ENCODE data around the gene SMAD5. TPM values are rescaled to one million over a fixed set of nuclear protein-coding genes. Genes with fewer than 3 reads are reported as not detected.

Gene SMAD5
- total RNA-seq, 1 donor from 2014 or later, result 30.4 TPM

- ATAC-seq (ENCODE audit: low read depth) (no peak), DNase-seq (no peak)
- H3K27ac Mint-ChIP-seq, result no peak overlapping the region
- H3K9me3 Mint-ChIP-seq, result no peaks in the 10 kb centered on the region
- no peak for TF ChIP-seq CTCF (IDR thresholded peaks at IDR 0.05)
- POLR2A ChIA-PET, result no interaction called here
- CTCF ChIA-PET, result interaction anchor here (1.3 kb wide), 1 partner anchor 14 kb away, joined by 3 read pairs; no protein-coding TSS in a partner anchor
- no peaks in the 10 kb centered on the region for H3K36me3 Mint-ChIP-seq (ENCODE audit: low read depth)
- H3K4me1 Mint-ChIP-seq, result no peaks in the 10 kb centered on the region
- intact Hi-C loops (cut with micrococcal nuclease), result no loop called here
- peaks cover 23% of the 10 kb centered on the region for H3K27me3 Mint-ChIP-seq
- H3K4me3 Mint-ChIP-seq, result no peak overlapping the region
These were observed 32.8 kb upstream of the SMAD5 start for GRCh38 chr5:136099870-136100269.

GRCh38 chr5:136101884-136102283, 30.8 kb upstream of the SMAD5 start:
- Mint-ChIP-seq H3K4me3 (no peak overlapping the region), H3K9me3 (no peaks in the 10 kb centered on the region), H3K4me1 (no peaks in the 10 kb centered on the region), H3K36me3 (ENCODE audit: low read depth) (no peaks in the 10 kb centered on the region), H3K27me3 (peaks cover 10% of the 10 kb centered on the region), H3K27ac (no peak overlapping the region)
- CTCF ChIA-PET, result no interaction called here
- intact Hi-C loops (cut with micrococcal nuclease), result no loop called here
- ATAC-seq (ENCODE audit: low read depth) (no peak), DNase-seq (no peak)
- TF ChIP-seq CTCF (IDR thresholded peaks at IDR 0.05), result no peak
- POLR2A ChIA-PET, result no interaction called here

GRCh38 chr5:136103118-136103517, 29.5 kb upstream of the SMAD5 start:
- POLR2A ChIA-PET, result no interaction called here
- Mint-ChIP-seq H3K27me3 (peaks cover 5% of the 10 kb centered on the region), H3K27ac (no peak overlapping the region), H3K9me3 (no peaks in the 10 kb centered on the region), H3K4me3 (no peak overlapping the region), H3K36me3 (ENCODE audit: low read depth) (no peaks in the 10 kb centered on the region), H3K4me1 (no peaks in the 10 kb centered on the region)
- intact Hi-C loops (cut with micrococcal nuclease), result no loop called here
- CTCF ChIA-PET, result no interaction called here
- ATAC-seq (ENCODE audit: low read depth), result no peak
- no peak for DNase-seq
- TF ChIP-seq CTCF (IDR thresholded peaks at IDR 0.05), result no peak

GRCh38 chr5:136104306-136104965, 28.2 kb upstream of the SMAD5 start:
- no peak for TF ChIP-seq CTCF (IDR thresholded peaks at IDR 0.05)
- H3K9me3 Mint-ChIP-seq, result no peaks in the 10 kb centered on the region
- DNase-seq, result no peak
- peaks cover 3% of the 10 kb centered on the region for H3K27me3 Mint-ChIP-seq
- H3K4me1 Mint-ChIP-seq, result no peaks in the 10 kb centered on the region
- intact Hi-C loops (cut with micrococcal nuclease), result no loop called here
- H3K4me3 Mint-ChIP-seq, result no peak overlapping the region
- ChIA-PET POLR2A (no interaction called here), CTCF (no interaction called here)
- no peak overlapping the region for H3K27ac Mint-ChIP-seq
- no peak for ATAC-seq (ENCODE audit: low read depth)
- H3K36me3 Mint-ChIP-seq (ENCODE audit: low read depth), result no peaks in the 10 kb centered on the region

GRCh38 chr5:136106351-136107031, 26.2 kb upstream of the SMAD5 start:
- Mint-ChIP-seq H3K27ac (no peak overlapping the region), H3K9me3 (no peaks in the 10 kb centered on the region), H3K27me3 (peaks cover 4% of the 10 kb centered on the region), H3K4me3 (no peak overlapping the region), H3K4me1 (no peaks in the 10 kb centered on the region), H3K36me3 (ENCODE audit: low read depth) (no peaks in the 10 kb centered on the region)
- no peak for TF ChIP-seq CTCF (IDR thresholded peaks at IDR 0.05)
- intact Hi-C loops (cut with micrococcal nuclease), result no loop called here
- DNase-seq (no peak), ATAC-seq (ENCODE audit: low read depth) (no peak)
- CTCF ChIA-PET, result no interaction called here
- POLR2A ChIA-PET, result no interaction called here

Data from activated B cell treated with CpG ODN at 0.5 μM for 24 hours (primary cell).